IMR-90 (cell line): ENCODE data around the gene NYAP1. TPM values are rescaled to one million over a fixed set of nuclear protein-coding genes. Genes with fewer than 3 reads are reported as not detected.

Experiments used
- ATAC-seq: fragments of 200-7000 bp; cut with Tn5 transposase; 2 replicates; pipeline ENCODE4 v1.9.1; 2020; ENCODE audit warnings: low read depth, mild to moderate bottlenecking, moderate library complexity
- BruUV-seq: library from RNA; stranded (reverse); fragments of 400-500 nt; replicated peaks from 2 replicates; lab custom pipeline; 2021; lab: Mats Ljungman, UMichigan
- CTCF ChIA-PET: fragments of 300-600 bp; formaldehyde crosslinking; extraction: SDS; loops from one replicate; lab custom pipeline; 2021; ENCODE audit warnings: antibody characterized with exemption; lab: Yijun Ruan, JAX
- POLR2A ChIA-PET: fragments of 300-600 bp; sonication (Branson Sonifier 250); formaldehyde crosslinking; loops from one replicate; lab custom pipeline; 2022; ENCODE audit warnings: antibody characterized with exemption; ENCODE audit not compliant: unreplicated experiment; lab: Charles Lee
- DNase-seq: peaks from one replicate; pipeline ENCODE4 v3.0.0; 2013
- H2AFZ ChIP-seq: replicated peaks from 2 replicates; pipeline ENCODE3; 2013; ENCODE audit warnings: low read length, mild to moderate bottlenecking; ENCODE audit not compliant: poor library complexity
- H2AK5ac ChIP-seq: 2 replicates; pipeline ENCODE4 v1.6.1; 2013; ENCODE audit warnings: low read depth, low read length, inconsistent platforms
- H2AK9ac ChIP-seq: replicated peaks from 2 replicates; pipeline ENCODE3; 2013; ENCODE audit warnings: mild to moderate bottlenecking, low read depth, low read length, moderate library complexity; ENCODE audit not compliant: poor library complexity
- H2BK120ac ChIP-seq: 2 replicates; pipeline ENCODE4 v1.6.1; 2013; ENCODE audit warnings: low read depth, low read length, inconsistent platforms
- H2BK15ac ChIP-seq: 3 replicates; pipeline ENCODE4 v1.6.1; 2013; ENCODE audit warnings: low read depth, low read length, inconsistent platforms
- H2BK20ac ChIP-seq: 2 replicates; pipeline ENCODE4 v1.6.1; 2013; ENCODE audit warnings: low read depth, mild to moderate bottlenecking, inconsistent platforms, low read length, moderate library complexity
- H2BK5ac ChIP-seq: 2 replicates; pipeline ENCODE4 v1.6.1; 2013; ENCODE audit warnings: mild to moderate bottlenecking, low read depth, low read length, inconsistent platforms; ENCODE audit not compliant: poor library complexity, severe bottlenecking
- H3K14ac ChIP-seq: replicated peaks from 2 replicates; pipeline ENCODE4 v1.6.1; 2013; ENCODE audit warnings: low read depth, low read length, inconsistent platforms
- H3K18ac ChIP-seq: 2 replicates; pipeline ENCODE4 v1.6.1; 2013; ENCODE audit warnings: low read depth, low read length, control low read depth
- H3K23ac ChIP-seq: 2 replicates; pipeline ENCODE4 v1.6.1; 2013; ENCODE audit warnings: low read depth, low read length, inconsistent platforms
- H3K27ac ChIP-seq: 2 replicates; pipeline ENCODE4 v1.5.1; 2013; ENCODE audit warnings: mild to moderate bottlenecking, control low read depth, low read length; ENCODE audit not compliant: insufficient read depth
- H3K27me3 ChIP-seq: 2 replicates; pipeline ENCODE4 v1.6.1; 2013; ENCODE audit warnings: low read length; ENCODE audit not compliant: control insufficient read depth, insufficient read depth
- H3K36me3 ChIP-seq: 2 replicates; pipeline ENCODE4 v1.6.1; 2013; ENCODE audit warnings: low read length, mixed read lengths; ENCODE audit not compliant: control insufficient read depth, insufficient read depth
- H3K4ac ChIP-seq: 2 replicates; pipeline ENCODE4 v1.6.1; 2013; ENCODE audit warnings: low read depth, low read length, inconsistent platforms
- H3K4me1 ChIP-seq: 2 replicates; pipeline ENCODE4 v1.6.1; 2013; ENCODE audit warnings: low read length, mixed read lengths; ENCODE audit not compliant: control insufficient read depth, insufficient read depth
- H3K4me2 ChIP-seq: 2 replicates; pipeline ENCODE4 v1.6.1; 2013; ENCODE audit warnings: low read depth, mild to moderate bottlenecking, control low read depth, low read length, moderate library complexity
- H3K4me3 ChIP-seq: 2 replicates; pipeline ENCODE4 v1.5.1; 2013; ENCODE audit warnings: low read depth, mild to moderate bottlenecking, control low read depth, low read length, moderate library complexity; ENCODE audit not compliant: insufficient read depth
- H3K56ac ChIP-seq: 2 replicates; pipeline ENCODE4 v1.6.1; 2013; ENCODE audit warnings: low read length, inconsistent platforms; ENCODE audit not compliant: insufficient read depth; ENCODE audit errors: extremely low read depth
- H3K79me1 ChIP-seq, 2 experiments: 2 replicates each; pipeline ENCODE4 v1.6.1; 2013; ENCODE audit warnings: low read length in 2 of 2, inconsistent platforms in 1 of 2, low read depth in 1 of 2
- H3K9ac ChIP-seq: 2 replicates; pipeline ENCODE4 v1.6.1; 2013; ENCODE audit warnings: low read depth, low read length, control low read depth
- H3K9me1 ChIP-seq: 2 replicates; pipeline ENCODE4 v1.6.1; 2013; ENCODE audit warnings: low read length, inconsistent platforms; ENCODE audit not compliant: insufficient read depth
- H3K9me3 ChIP-seq: 2 replicates; pipeline ENCODE4 v1.6.1; 2013; ENCODE audit warnings: low read length; ENCODE audit not compliant: control insufficient read depth, insufficient read depth
- H4K20me1 ChIP-seq: 2 replicates; pipeline ENCODE4 v1.6.1; 2013; ENCODE audit warnings: low read length, inconsistent platforms; ENCODE audit not compliant: insufficient read depth
- H4K5ac ChIP-seq: 2 replicates; pipeline ENCODE4 v1.6.1; 2013; ENCODE audit warnings: mild to moderate bottlenecking, low read depth, low read length, control low read depth
- H4K8ac ChIP-seq, 2 experiments: 2 replicates each; pipeline ENCODE4 v1.6.1; 2013; ENCODE audit warnings: low read depth in 2 of 2, low read length in 2 of 2, control low read depth in 1 of 2, inconsistent platforms in 1 of 2
- H4K91ac ChIP-seq: 2 replicates; pipeline ENCODE4 v1.6.1; 2013; ENCODE audit warnings: low read depth, low read length, inconsistent platforms; ENCODE audit not compliant: insufficient read depth
- BHLHE40 ChIP-seq: fragments of 150-350 bp; IDR thresholded peaks from 2 replicates; pipeline ENCODE4 v1.6.1; 2016; ENCODE audit warnings: mild to moderate bottlenecking, low read depth, low read length
- CEBPB ChIP-seq: IDR thresholded peaks from 2 replicates; pipeline ENCODE4 v1.6.1; 2012; ENCODE audit warnings: low read depth, low read length, improper control_type of control experiment
- CHD1 ChIP-seq: IDR thresholded peaks from 2 replicates; pipeline ENCODE4 v1.6.1; 2012; ENCODE audit warnings: low read depth, low read length, improper control_type of control experiment
- CTCF ChIP-seq: conservative IDR thresholded peaks from 2 replicates; pipeline ENCODE4 v1.5.1; 2012; ENCODE audit warnings: mild to moderate bottlenecking, low read depth, low read length, improper control_type of control experiment
- ELK1 ChIP-seq: fragments of 150-350 bp; IDR thresholded peaks from 2 replicates; pipeline ENCODE4 v1.6.1; 2016; ENCODE audit warnings: low read depth, mild to moderate bottlenecking, low read length, moderate library complexity, borderline replicate concordance
- FOS ChIP-seq: fragments of 150-350 bp; IDR thresholded peaks from 2 replicates; pipeline ENCODE4 v1.6.1; 2016; ENCODE audit warnings: low read depth, low read length
- MAFK ChIP-seq: IDR thresholded peaks from 2 replicates; pipeline ENCODE4 v1.6.1; 2012; ENCODE audit warnings: low read depth, low read length, improper control_type of control experiment
- MAZ ChIP-seq: IDR thresholded peaks from 2 replicates; pipeline ENCODE4 v1.6.1; 2012; ENCODE audit warnings: low read depth, mild to moderate bottlenecking, low read length, improper control_type of control experiment, moderate library complexity, borderline replicate concordance
- MXI1 ChIP-seq: IDR thresholded peaks from 2 replicates; pipeline ENCODE4 v1.6.1; 2012; ENCODE audit warnings: low read depth, mild to moderate bottlenecking, low read length, moderate library complexity, borderline replicate concordance
- NFE2L2 ChIP-seq: fragments of 150-350 bp; IDR thresholded peaks from 2 replicates; pipeline ENCODE4 v1.6.1; 2016; ENCODE audit warnings: low read depth, mild to moderate bottlenecking, low read length
- RAD21 ChIP-seq: IDR thresholded peaks from 2 replicates; pipeline ENCODE4 v1.6.1; 2012; ENCODE audit warnings: low read length, improper control_type of control experiment
- RFX5 ChIP-seq: IDR thresholded peaks from 2 replicates; pipeline ENCODE4 v1.8.0; 2012; ENCODE audit warnings: low read depth, mild to moderate bottlenecking, low read length, moderate library complexity
- SMC3 ChIP-seq: fragments of 150-350 bp; IDR thresholded peaks from 2 replicates; pipeline ENCODE4 v1.6.1; 2016; ENCODE audit warnings: low read depth, mild to moderate bottlenecking, antibody characterized with exemption, low read length, moderate library complexity
- USF2 ChIP-seq: fragments of 150-350 bp; IDR thresholded peaks from 2 replicates; pipeline ENCODE4 v1.6.1; 2017; ENCODE audit warnings: mild to moderate bottlenecking, antibody characterized with exemption, low read length, low read depth
- WGBS, 2 experiments: methylation state at CpG; one replicate each; pipeline versions ENCODE4 v1.1.5 to v1.1.7; 2013; ENCODE audit warnings: missing lambda C conversion rate in 2 of 2; ENCODE audit not compliant: insufficient read length in 1 of 2; ENCODE audit errors: extremely low coverage in 2 of 2; 5-methylcytosine and 5-hydroxymethylcytosine counted together
- dilution Hi-C: fragments of 300-500 bp; cut with HindIII; formaldehyde crosslinking; loops from one replicate; pipeline ENCODE4 v1.14.3; 2018; ENCODE audit warnings: low sequenced_read_pairs; ENCODE audit not compliant: unreplicated experiment
- in situ Hi-C: fragments of 300-500 bp; cut with MboI; formaldehyde crosslinking; loops from 3 replicates; pipeline ENCODE4 v1.14.3; 2019; ENCODE audit warnings: low sequenced_read_pairs, inconsistent platforms, mixed read lengths
- intact Hi-C: fragments of 100-400 bp; cut with micrococcal nuclease; formaldehyde crosslinking; loops from 2 replicates; pipeline ENCODE4 v1.10.0; 2022
- polyA plus RNA-seq, 3 experiments: library from polyadenylated mRNA; depleted of rRNA; stranded (reverse); fragments of >200 nt; gene quantifications; 2 replicates each; pipeline ENCODE4 v1.2.3, GENCODE V29; 2012; ENCODE audit warnings: low replicate concordance in 1 of 3
- total RNA-seq: library from RNA; depleted of rRNA; stranded (reverse); fragments of >200 nt; gene quantifications from 2 replicates; pipeline ENCODE4 v1.2.3, GENCODE V29; 2012

Gene NYAP1
- total and polyA plus RNA-seq, 2 of the 4 experiments (the other 2 are of a cell fraction) = 0.18 to 1.3 TPM

GRCh38 chr7:100455206-100455605 lies 28.5 kb upstream of the NYAP1 start:
- Histone ChIP-seq H3K4me3 (no peak overlapping the region), H3K27ac (no peak overlapping the region), H2AFZ (no peak overlapping the region), H3K4me1 (peaks cover 1% of the 10 kb centered on the region; the same call in 1 of the 2 replicates), H2BK15ac (no peak overlapping the region), H3K36me3 (no peaks in the 10 kb centered on the region), H3K56ac (no peak overlapping the region), H4K20me1 (no peaks in the 10 kb centered on the region), H3K23ac (no peak overlapping the region), H4K5ac (no peak overlapping the region), H4K8ac (no peak overlapping the region), H4K91ac (no peak overlapping the region), H3K27me3 (no peaks in the 10 kb centered on the region), H3K4ac (no peak overlapping the region), H3K9me3 (no peaks in the 10 kb centered on the region), H3K14ac (no peak overlapping the region), H3K9ac (no peak overlapping the region), H2BK20ac (no peak overlapping the region), H3K4me2 (no peak overlapping the region), H2AK5ac (no peak overlapping the region), H2AK9ac (no peak overlapping the region), H2BK120ac (no peak overlapping the region), H3K9me1 (peaks cover 3% of the 10 kb centered on the region; the same call in 1 of the 2 replicates), H2BK5ac (no peak overlapping the region), H3K18ac (no peak overlapping the region), H3K79me1 (no peaks in the 10 kb centered on the region)
- ChIA-PET POLR2A (no interaction called here), CTCF (interaction anchor here (0.6 to 1.6 kb wide), 3 partner anchors 10 to 371 kb away, joined by 3 to 4 read pairs (median 3); no protein-coding TSS in a partner anchor)
- in situ Hi-C loops (loop anchor here (25.0 kb wide), 1 partner anchor 407 kb away; the partner anchor contains the start of genes SLC12A9 and TRIP6), dilution Hi-C loops (no loop called here), intact Hi-C loops (no loop called here)
- DNase-seq (no peak), ATAC-seq (no peak)
- 100% methylated on average over 1 of the region's 3 CpGs; no CpG with 5 or more reads in 1 of the 2 experiments for WGBS, 2 experiments
- TF ChIP-seq SMC3 = no peak
- no peak for TF ChIP-seq CTCF
- TF ChIP-seq MXI1 = no peak
- no peak for TF ChIP-seq RAD21
- no peak for TF ChIP-seq MAZ
- TF ChIP-seq USF2 = no peak
- TF ChIP-seq FOS = no peak
- no peak for TF ChIP-seq MAFK
- TF ChIP-seq RFX5 = no peak
- TF ChIP-seq NFE2L2 = no peak
- TF ChIP-seq BHLHE40 = no peak
- no peak for TF ChIP-seq ELK1
- TF ChIP-seq CEBPB = no peak
- no peak for TF ChIP-seq CHD1
- BruUV-seq = no TSS peak
